Left renal cortex interstitium (tissue), 4 donors: ENCODE measurements around the gene GBE1. TPM values are rescaled to one million over a fixed set of nuclear protein-coding genes. Genes with fewer than 3 reads are reported as not detected.
A peak's percentile ranks its signal among the peaks of the same experiment; 100 is the strongest.
"Not testable (repeated sequence)": the region's sequence is repeated elsewhere in the genome, so short reads cannot be mapped to it uniquely, and the experiment has no call there.

Experiments
- DNase-seq, 4 donors: peaks; one replicate each; pipeline ENCODE4 v3.0.0-alpha.2; 2013; ENCODE audit warnings: low read depth in 4 of 4, low spot score in 2 of 4, missing footprints in 1 of 4
- polyA plus RNA-seq, 4 donors: library from polyadenylated mRNA; unstranded; fragments of 120-200 nt; gene quantifications; one replicate each; pipeline ENCODE4 v1.2.1, GENCODE V29; 2013; ENCODE audit not compliant: insufficient read length in 4 of 4

Gene GBE1
- polyA plus RNA-seq, 4 donors, result 26.1 to 34.7 (median 28.8) TPM

GRCh38 chr3:81758275-81758674 lies 3.2 kb downstream of the GBE1 start:
- DNase-seq, result no peak

- DNase-seq, result no peak
Measured at GRCh38 chr3:81753416-81754027, 7.9 kb downstream of the GBE1 start.

GRCh38 chr3:81752604-81753003 lies 8.8 kb downstream of the GBE1 start:
- DNase-seq, result no peak

- DNase-seq, result no peak
Measured at GRCh38 chr3:81749265-81749664, 12.2 kb downstream of the GBE1 start.

GRCh38 chr3:81747280-81747679 lies 14.2 kb downstream of the GBE1 start:
- not testable (repeated sequence) for DNase-seq

- no peak for DNase-seq
Measured at GRCh38 chr3:81744366-81744765, 17.1 kb downstream of the GBE1 start.

- no peak for DNase-seq
Measured at GRCh38 chr3:81743096-81744025, 18.1 kb downstream of the GBE1 start.

- DNase-seq, result no peak
Measured at GRCh38 chr3:81742581-81742980, 18.9 kb downstream of the GBE1 start.

- no peak for DNase-seq
Measured at GRCh38 chr3:81741216-81741615, 20.2 kb downstream of the GBE1 start.

GRCh38 chr3:81740731-81741130 lies 20.7 kb downstream of the GBE1 start:
- DNase-seq, result no peak

GRCh38 chr3:81735334-81735733 lies 26.1 kb downstream of the GBE1 start:
- DNase-seq, result no peak

GRCh38 chr3:81734742-81735141 lies 26.7 kb downstream of the GBE1 start:
- no peak for DNase-seq

- no peak for DNase-seq
Measured at GRCh38 chr3:81732642-81733041, 28.8 kb downstream of the GBE1 start.

GRCh38 chr3:81728766-81729544 lies 32.5 kb downstream of the GBE1 start:
- no peak for DNase-seq

GRCh38 chr3:81726735-81727134 lies 34.7 kb downstream of the GBE1 start:
- DNase-seq, result no peak

- DNase-seq, result no peak
Measured at GRCh38 chr3:81726132-81726531, 35.3 kb downstream of the GBE1 start.

GRCh38 chr3:81723732-81724313 lies 37.6 kb downstream of the GBE1 start:
- no peak for DNase-seq

- DNase-seq, result no peak
Measured at GRCh38 chr3:81718311-81718710, 43.1 kb downstream of the GBE1 start.

GRCh38 chr3:81716870-81717509 lies 44.5 kb downstream of the GBE1 start:
- peak; percentile 28 to 67 (median 44) for DNase-seq

- DNase-seq, result no peak
Measured at GRCh38 chr3:81713031-81713430, 48.4 kb downstream of the GBE1 start.
